DMS53 (cell line): ENCODE results near the gene TMOD2.
A peak's percentile ranks its signal among the peaks of the same experiment; 100 is the strongest.

Experiments used
- DNase-seq: peaks from one replicate; lab custom pipeline; 2025; lab: John Stamatoyannopoulos, UW

The TMOD2 gene

DNA sequence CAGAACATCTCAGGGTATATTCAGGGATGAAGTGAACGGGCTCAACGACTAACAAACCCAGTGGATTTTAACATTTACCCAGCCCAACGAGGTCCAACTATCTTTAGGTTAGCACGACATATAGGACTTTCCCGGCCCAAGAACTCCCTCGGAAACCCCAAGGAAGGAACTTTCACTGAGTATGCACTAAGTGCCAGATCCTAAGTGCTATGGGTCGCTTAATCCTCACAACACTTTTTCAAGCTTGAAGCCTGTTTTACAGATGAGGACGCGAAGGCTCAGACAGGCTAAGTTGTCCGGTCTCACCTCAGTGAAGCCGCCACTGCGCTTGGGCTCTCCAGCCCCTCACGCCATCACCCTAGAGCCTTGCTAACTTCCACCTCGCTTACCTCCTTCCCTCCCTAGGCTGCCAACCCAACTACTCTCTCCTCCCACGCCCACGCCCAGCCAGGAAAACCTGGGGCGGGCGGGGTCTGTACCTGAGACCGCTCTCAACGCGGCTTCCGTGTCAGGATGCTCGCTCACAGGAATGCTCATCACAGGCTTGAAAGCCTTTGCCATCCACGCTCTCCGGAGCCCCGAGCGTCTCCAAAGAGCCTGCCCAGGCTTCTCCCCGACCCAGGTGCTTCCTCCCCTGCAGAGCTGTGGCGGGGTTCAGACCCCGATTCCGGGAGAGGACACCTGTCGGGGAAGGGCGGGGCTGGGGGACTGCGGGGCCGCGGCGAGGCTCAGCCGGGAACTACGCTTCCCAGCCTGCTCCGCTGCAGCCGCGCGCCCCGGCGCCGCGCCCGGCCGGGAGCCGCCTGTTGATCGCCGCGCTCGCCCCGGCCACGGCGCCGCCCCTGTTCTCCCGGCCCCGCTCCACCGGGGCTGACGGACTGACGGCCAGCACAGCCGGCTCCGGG lies at the start of gene TMOD2:
TMOD2 (plus strand) TSS at position 806 of the 905 bp plus-strand sequence. CDS start 14,845 bp downstream, outside the sequence.
- DNase-seq, result peak; percentile 82

DNA sequence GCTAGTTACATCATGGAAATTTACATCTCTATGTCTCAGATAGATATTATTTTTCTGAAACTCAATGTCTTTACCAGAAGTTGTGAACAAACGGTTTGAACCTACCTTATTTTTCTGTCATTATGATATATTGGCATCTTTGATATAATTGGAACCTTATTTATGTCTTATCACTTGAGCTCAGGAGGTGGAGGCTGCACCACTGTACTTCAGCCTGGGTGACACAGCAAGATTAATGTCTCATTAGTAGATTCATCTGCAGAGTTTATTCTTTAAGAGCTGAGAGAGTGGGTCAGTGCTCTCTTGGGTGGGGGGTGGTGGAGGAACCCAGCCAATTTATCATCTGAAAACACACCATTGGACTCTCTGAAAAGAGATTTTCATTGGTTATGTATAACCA lies 48.7 kb upstream of the TMOD2 start:
- no peak for DNase-seq

DNA sequence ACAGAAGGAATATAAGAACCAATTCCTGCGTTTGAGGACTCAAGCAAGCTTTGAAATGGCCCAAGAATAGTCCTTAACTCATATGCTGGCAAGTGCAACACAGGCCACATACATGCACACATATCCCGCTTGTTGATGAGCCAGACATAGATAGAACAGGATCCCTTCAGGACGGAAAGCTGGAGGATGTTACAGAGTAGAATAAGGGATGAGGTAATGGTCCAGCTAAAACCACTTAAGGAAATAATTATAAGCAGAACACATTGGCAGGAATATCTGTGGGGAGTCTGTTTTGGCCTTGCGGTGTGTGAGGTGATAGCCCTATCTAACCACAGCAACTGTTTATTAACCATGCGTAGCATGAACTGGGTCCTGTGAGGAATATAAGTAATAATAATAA lies 45.1 kb upstream of the TMOD2 start:
- DNase-seq, result no peak

DNA sequence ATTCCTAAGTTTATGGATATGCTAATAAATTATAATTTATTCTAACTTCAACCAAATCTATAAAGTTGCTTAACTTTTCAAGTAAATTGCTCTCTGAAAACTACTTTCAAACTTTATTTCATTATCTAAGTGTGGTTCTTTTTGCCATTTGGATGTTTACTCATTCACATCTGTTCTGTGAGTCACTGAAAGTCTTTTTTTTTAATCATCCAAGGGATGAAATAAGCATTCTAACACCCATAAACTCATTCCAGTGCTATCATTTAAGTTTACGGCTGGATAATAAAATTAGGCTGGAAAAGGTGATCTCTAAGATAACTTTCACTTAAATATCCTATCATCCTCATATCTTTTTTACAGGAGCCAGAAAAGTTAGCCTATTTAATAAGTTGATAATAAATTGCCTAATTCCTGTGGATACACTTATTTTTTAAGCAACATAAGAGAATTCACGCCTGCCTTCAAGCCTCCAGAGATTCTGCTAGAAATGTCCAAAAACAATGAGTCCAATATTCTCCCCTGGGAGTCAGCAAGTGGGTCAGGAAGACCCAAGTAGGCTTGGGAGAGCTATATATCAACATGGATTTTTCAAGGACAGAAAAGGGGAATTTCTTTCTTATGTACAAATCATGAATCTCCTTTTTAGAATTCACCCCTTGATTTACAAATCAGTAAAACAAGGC lies 44.3 kb upstream of the TMOD2 start:
- DNase-seq, result peak; percentile 16

DNA sequence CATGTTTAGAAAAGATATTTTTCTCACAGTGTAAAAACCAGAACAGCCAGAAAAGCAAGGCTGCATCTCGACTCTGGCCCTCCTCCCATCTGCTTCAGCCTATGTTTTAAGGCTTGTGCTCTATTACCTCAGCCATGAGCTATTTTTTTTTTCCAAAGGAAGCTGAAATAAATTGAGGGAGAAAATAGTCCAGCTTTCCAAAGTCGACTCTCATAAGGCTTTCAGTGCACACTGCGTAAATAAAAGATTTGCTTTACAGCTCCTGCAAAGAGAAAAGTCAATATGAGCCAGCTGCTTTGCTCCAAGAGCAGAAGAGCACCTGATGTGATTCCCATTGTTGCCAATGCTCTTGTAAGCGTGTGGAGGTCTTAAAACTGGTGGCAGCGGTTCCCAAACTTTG lies 43.4 kb upstream of the TMOD2 start:
- peak; percentile 91 for DNase-seq

DNA sequence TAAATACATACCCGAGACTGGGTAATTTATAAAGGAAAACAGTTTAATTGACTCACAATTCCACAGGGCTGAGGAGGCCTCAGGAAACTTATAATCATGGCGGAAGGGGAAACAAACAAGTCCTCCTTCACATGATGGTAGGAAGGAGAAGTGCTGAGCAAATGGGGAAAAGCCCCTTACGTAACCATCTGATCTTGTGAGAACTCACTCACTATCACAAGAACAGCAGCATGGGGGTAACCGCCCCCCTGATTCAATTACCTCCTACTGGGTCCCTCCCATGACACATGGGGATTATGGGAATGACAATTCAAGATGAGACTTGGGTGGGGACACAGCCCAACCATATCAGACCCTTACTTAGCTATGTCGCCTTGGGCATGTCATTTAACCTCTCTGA lies 42.4 kb upstream of the TMOD2 start:
- DNase-seq, result peak; percentile 34

DNA sequence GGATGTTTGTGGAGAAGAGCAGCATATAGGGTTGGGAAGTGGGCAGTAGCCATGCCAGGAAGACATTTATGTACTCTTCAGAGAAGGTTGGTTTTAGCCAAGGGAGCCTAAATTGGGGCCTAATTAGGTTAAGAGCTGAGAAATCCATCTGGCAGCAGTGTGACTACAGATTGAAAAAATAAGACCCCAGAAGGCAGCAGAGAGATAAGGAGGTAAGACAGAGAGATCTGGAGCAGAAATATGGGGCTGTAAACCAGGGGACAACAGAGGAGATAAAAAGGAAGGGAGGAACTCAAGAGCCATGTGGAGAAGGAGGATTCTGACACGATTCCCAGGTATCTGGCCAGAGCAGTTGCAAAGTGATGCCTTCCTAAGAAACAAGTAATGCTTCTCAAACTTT lies 37.2 kb upstream of the TMOD2 start:
- no peak for DNase-seq

DNA sequence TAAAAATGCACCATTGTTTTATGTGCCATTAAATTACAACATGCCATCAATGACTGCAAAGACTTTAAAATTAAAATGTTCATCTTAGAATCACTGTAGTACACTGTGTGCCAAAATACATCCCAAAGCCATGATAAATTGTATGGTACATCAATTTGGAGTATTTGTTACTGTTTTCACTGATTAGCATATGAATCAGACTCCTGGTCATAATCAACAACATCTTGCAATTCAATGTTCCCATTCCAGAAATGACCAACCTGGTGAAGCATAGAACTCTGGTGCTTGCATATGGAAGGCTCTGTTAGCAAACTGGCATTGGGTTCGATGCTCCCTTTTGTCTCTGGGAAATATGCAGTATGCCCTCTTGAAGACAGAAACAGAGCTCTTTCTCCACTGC lies 36.5 kb upstream of the TMOD2 start:
- DNase-seq, result no peak

DNA sequence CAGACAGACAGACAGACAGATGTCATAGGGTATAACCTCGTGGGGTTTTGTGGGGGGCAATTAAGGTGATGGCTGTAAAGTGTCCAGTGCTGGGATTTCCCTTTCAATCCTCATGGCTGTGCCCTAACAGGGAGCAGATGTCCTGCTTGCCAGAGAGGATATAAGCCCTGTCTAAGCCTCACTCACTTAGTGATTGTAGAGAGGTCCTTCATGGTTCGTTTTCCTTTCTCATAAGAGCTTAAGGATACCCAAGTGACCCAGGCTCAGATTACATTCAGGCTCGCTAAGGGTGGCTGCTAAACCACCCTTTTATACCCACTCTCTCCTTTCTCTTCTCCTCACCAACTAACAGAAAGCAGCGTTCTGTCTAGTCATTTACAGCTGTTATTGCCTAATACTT lies 33.2 kb upstream of the TMOD2 start:
- peak; percentile 45 for DNase-seq

DNA sequence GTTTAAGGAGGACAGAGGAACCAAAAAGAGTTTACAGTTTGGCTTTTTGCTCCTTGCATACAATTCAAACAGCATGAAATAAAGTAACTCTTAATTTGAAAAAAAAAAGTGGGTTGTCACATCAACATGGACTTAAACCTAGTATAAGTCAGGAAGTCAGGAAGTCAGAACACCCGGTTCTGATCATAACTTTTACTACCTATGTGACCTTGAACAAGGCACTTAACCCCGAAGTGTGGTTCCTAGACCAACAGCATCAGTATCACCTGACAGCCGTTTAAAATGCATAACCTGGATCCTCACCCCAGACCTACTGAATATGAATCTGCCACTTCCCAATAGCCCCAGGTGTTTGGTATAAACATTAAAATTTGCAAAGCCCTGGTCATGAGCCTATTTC lies 32.7 kb upstream of the TMOD2 start:
- no peak for DNase-seq

DNA sequence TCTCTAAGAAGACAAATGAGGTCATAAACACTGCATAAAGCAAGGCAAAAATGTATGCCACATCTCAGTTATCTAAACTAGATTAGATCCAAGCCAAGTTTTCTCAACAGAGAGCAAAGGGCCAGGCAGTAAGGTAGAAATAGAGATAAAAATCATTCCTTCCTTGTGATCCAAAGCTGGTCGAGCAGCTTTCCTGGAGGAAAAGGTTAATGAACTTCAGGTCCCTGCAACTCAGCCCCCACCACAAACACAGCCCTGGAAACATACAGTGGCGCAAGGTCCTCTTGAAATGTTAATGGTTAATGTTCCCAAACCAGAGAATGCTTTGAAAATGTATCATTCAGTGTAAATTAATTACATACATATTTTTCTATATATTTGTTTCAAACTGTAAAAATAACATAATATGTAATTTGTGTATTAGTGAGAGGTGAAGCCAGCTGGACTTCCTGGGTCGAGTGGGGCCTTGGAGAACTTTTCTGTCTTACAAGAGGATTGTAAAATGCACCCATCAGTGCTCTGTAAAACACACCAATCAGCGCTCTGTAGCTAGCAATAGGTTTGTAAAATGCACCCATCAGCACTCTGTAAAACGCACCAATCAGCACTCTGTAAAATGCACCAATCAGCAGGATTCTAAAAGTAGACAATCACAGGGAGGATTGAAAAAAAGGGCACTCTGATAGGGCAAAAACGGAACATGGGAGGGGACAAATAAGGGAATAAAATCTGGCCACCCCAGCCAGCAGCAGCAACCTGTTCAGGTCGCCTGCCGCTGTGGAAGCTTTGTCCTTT lies 31.0 kb upstream of the TMOD2 start:
- DNase-seq, result no peak

DNA sequence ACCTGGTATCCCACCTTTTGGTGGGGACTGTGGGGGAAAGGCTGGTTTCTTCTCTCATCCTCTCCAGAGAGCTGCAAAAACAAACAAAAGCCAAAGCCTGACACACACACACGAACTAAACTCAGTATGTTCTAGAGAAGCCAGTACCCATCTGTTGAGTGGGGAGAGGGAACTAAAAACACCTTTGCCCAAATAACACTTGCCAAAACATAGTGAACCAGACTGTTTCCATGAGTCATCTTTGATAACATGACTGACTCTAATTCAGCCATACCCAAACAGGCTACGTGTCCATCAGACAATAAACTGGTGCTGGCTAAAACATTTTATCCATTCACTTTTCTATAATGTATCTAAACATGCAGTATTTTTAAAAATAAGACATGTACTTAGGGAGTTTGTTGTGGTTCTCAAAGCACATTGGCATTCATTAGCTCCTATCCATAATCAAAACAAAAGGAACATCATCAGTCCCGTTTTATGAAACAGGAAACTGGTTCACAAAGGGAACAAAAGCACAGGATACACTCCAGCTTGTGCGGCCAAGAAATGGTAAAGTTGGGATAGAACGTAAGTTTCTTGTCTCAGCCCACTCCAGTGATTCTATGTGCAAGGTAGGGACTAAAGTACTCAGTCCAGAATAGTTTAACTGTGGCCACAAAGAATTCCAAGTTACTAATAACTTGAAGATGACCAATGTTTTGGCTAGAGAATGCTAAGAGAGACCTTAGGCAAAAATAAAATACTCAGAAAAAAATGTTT lies 30.0 kb upstream of the TMOD2 start:
- no peak for DNase-seq

DNA sequence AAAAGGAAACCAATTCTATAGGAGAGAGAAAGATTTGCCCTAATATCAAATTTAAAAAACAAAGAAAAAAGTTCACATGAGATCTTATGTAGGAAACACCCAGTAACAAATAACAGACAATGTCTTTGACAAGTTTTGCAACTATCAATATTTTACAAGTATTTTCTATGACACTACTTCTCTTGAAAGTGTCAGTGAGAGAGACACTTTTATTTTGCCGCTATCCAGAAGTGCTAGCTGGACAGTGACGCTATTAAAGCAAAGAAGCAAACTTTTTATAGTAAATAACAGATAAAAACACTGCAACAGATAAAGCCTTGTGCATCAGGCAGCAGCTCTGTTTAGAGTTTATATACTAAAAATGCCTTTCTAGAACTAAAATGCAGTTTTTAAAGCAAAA lies 27.2 kb upstream of the TMOD2 start:
- DNase-seq, result no peak

DNA sequence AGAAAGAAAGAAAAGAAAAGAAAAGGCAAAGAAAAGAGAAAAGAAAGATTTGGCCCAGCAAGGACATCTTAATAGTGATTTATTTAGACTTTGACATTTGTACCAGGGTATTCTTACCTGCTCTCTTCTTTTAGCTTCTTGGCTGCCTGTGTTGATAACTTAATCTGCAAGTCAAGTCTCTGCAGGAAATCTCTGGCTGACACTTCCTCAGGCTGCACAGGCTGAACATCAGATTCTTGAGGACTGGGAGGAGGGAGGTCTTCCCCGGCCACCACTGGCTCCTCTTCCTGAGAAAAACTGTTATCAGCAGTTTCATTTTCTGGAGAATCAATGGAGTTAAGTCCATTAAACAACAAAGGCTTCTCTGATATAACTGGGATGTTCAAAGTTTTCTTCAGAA lies 26.7 kb upstream of the TMOD2 start:
- DNase-seq, result no peak

DNA sequence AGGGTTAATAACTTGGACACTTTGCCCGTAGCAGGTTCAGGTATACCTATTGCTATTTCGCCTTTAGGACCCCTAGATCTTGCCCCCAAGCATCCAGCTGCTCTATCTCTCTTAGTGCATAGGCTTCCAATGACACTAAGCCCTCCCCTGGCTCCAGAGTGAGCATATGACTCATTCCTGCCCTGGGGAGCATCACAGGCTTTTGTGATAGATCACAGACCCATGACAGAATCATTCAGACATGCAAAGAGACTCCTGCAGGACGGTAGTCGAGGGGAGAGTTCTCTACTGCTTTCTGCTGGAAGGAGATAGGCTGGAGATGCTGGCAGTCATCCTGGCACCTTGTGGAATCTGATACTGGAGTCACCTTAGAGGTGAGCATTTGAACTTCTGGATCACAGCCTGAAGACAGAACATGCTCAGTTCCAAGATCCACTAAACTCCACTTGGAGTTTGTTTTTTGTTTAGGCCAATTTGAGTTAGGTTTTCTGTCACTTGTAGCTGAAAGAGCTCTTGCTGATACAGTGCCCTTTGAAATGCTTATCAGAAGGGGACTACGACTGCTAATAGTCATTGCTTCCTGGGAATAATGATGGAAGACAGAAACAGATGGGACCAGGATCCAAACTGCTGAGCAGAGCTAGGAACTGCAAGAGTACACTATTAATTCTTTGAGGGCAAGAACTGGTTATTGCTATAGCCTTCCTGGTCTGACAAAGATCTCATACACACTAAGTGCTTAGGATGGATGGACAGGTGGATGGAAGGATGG lies 24.9 kb upstream of the TMOD2 start:
- DNase-seq, result peak; percentile 94

DNA sequence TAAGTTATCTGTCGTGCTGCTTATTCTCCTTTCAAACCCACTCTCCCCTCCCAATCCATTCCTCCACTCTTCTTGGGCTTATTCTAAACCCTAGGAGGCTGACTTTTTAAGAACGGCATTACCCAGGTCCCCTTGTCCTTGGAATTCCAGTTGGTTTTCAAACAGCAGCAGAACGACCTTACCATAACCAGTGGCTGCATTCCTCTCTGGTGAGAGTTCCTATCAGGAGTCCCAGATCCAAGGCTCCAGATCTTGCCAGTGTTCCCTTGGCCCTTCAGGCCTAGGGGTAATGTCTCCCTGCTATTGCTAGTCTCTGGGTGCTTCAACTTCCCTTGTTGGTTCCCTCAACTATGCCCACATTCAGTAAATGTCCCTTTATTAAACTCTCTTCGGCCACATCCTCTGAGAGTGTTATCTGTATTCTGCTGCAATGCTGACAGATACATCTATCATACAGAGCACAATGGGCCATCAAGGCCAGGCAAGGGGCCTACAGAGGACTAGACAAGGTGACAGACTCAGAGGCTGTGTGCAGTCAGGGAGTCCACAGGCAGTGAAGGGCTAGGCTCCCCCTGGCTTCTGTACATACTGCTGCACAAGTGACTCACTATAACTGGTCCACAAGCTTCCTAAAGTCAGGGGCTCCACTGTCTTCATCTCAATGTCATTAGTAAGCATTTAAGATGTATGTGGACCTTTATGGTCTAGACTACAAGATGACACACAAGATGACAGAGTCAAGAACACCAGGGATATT lies 24.1 kb upstream of the TMOD2 start:
- peak; percentile 21 for DNase-seq

DNA sequence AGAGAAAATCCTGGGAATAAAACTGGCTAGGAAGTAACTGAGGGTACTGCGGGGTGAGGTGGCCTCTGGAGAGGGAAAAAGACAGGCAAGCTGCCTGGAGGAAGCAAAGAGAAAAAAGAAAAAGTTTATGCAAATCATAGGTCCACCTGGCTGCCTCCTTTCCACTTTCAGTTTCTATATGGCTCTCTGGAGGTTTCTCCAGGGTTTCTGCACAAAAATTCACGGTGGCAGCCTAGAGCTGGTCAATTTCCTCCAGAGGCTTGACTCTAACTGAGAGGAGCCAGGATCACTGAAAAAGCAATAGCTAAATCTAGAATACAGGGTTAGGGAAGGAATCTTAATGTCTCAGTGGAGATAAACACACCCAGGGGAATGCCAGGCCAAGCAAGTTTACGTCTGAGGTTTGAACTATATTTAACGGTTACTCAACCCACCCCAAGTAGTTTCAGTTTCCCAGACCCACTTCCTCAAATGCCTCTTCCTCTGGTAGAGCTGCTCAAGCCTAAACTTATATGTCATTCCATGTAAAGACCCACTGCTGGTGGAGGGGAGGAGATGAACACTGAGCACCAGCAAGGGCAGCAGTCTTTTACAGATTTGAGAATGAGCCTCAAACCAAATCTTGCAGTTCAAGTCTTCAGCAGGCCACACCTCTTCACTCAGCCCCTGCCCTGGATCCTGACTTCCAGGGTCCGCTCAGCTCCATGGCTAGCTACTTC lies 19.7 kb upstream of the TMOD2 start:
- peak; percentile 43 for DNase-seq

DNA sequence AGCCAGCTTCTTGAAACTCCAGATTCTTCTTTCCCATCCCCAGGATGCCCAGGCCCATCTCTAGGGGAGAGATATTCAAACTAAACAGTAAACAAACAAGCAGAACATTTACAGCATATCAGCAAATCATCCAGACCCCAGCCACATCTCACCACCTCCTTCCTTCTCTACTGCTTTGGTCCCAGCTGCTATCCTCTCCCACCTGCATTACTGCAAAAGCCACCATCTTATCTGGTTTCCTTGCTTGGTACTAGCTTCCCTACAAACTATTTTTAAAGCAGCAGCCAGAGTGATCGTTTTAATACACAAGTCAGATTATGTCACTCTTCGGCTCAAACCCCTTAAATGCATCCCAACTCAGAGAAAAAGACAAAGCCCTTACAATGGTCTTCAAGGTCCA lies 18.8 kb upstream of the TMOD2 start:
- no peak for DNase-seq

DNA sequence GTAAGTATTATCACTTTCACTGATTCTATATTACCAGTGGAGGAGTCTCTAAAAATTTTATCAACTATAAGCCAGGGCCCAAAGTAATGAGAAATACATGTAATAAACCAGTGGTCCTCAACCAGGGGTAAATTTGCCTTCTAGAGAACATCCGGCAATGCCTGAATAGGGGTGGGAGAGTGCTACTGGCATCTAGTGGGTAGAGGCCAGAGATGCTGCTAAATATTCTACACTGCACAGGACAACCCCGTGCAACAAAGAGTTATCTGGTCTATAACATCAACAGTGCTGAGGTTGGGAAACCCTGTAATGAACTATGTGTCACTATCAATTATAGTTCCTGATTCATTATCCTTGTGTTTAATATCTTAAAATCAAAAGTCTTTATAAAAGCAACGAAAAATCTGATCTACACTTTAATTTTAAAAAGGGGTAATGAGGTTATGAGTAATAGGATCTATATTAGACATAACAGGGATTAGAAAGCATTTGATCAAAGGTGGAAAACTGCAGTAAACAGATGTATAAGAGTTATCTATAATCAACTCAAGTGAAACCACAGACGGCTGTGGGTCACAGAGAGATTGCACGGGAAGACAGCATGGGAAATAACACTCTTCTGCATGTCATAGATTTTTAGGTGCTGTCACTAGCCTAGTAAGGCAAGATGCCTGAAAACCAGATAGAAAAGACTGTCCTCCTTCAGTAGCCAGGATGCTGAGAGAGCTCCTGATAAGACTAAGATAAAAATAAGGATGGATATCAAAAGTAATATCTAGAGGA lies 16.0 kb upstream of the TMOD2 start:
- no peak for DNase-seq
